SJCRH30 (cell line): ENCODE results near the gene SLC27A3. TPM values are rescaled to one million over a fixed set of nuclear protein-coding genes. Genes with fewer than 3 reads are reported as not detected.

Experiments
- DNase-seq, 2 experiments: peaks; one replicate each; pipeline ENCODE4 v3.0.0-alpha.2; 2015 to 2020
- H3K27ac ChIP-seq: fragments of 250-450 bp; sonication (Bioruptor Pico); 2 replicates; pipeline ENCODE4 v1.5.1; 2020; ENCODE audit warnings: mild to moderate bottlenecking, moderate library complexity
- H3K27me3 ChIP-seq: fragments of 250-450 bp; sonication (Bioruptor Pico); 2 replicates; pipeline ENCODE4 v1.5.1; 2020; ENCODE audit warnings: mild to moderate bottlenecking, moderate library complexity
- H3K36me3 ChIP-seq: fragments of 250-450 bp; sonication (Bioruptor Pico); 2 replicates; pipeline ENCODE4 v1.5.1; 2020; ENCODE audit warnings: mild to moderate bottlenecking, moderate library complexity
- H3K4me1 ChIP-seq: fragments of 250-450 bp; sonication (Bioruptor Pico); 2 replicates; pipeline ENCODE4 v1.5.1; 2020; ENCODE audit warnings: mild to moderate bottlenecking, moderate library complexity
- H3K4me3 ChIP-seq: fragments of 250-450 bp; sonication (Bioruptor Pico); 2 replicates; pipeline ENCODE4 v1.5.1; 2020; ENCODE audit warnings: mild to moderate bottlenecking, moderate library complexity
- H3K9me3 ChIP-seq: fragments of 250-450 bp; sonication (Bioruptor Pico); replicated peaks from 2 replicates; pipeline ENCODE4 v1.5.1; 2020; ENCODE audit warnings: mild to moderate bottlenecking, moderate library complexity
- total RNA-seq: library from RNA; depleted of rRNA; stranded (reverse); fragments of >200 nt; shearing (Covaris generic); gene quantifications from 2 replicates; pipeline ENCODE4 v1.2.3, GENCODE V29; 2014; rRNA removed

Gene SLC27A3
- total RNA-seq, 1 experiment from 2014 or later: 2.1 TPM

GRCh38 chr1:153818876-153819275 is 43.7 kb downstream of the SLC27A3 start:
- Histone ChIP-seq H3K36me3 (peaks cover 34% of the 10 kb centered on the region), H3K27me3 (no peaks in the 10 kb centered on the region), H3K9me3 (no peaks in the 10 kb centered on the region), H3K4me3 (no peak overlapping the region), H3K27ac (no peak overlapping the region), H3K4me1 (no peaks in the 10 kb centered on the region)
- no peak for DNase-seq

- no peak for DNase-seq
- Histone ChIP-seq H3K9me3 (no peaks in the 10 kb centered on the region), H3K4me1 (no peaks in the 10 kb centered on the region), H3K27ac (no peak overlapping the region), H3K36me3 (no peaks in the 10 kb centered on the region; the same call in 1 of the 2 replicates), H3K27me3 (no peaks in the 10 kb centered on the region), H3K4me3 (no peak overlapping the region)
These were observed 52.2 kb downstream of the SLC27A3 start for GRCh38 chr1:153827168-153827964.

Other genes starting within 250 kb of the SLC27A3 start
- 38.8 and 48.3 TPM in 2 replicates for gene S100A6, start 239.4 kb upstream of the SLC27A3 start, total RNA-seq
- not detected in 2 replicates for gene S100A5, start 234.5 kb upstream of the SLC27A3 start, total RNA-seq
- 1.0 and 2.1 TPM in 2 replicates for gene S100A4, start 229.6 kb upstream of the SLC27A3 start, total RNA-seq
- gene S100A3, start 226.1 kb upstream of the SLC27A3 start, total RNA-seq: 0.38 and 1.0 TPM in 2 replicates
- gene S100A2, start 209.6 kb upstream of the SLC27A3 start, total RNA-seq: 3.2 and 5.5 TPM in 2 replicates
- 46.6 and 50.7 TPM in 2 replicates for gene S100A16, start 162.3 kb upstream of the SLC27A3 start, total RNA-seq
- gene S100A14, start 159.1 kb upstream of the SLC27A3 start, total RNA-seq: not detected in 2 replicates
- gene S100A13, start 147.9 kb upstream of the SLC27A3 start, total RNA-seq: 100 and 113 TPM in 2 replicates
- 3.6 and 4.4 TPM in 2 replicates for gene S100A1, start 147.0 kb upstream of the SLC27A3 start, total RNA-seq
- gene CHTOP, start 141.3 kb upstream of the SLC27A3 start, total RNA-seq: 60.2 and 68.2 TPM in 2 replicates
- 29.0 and 31.9 TPM in 2 replicates for gene SNAPIN, start 116.7 kb upstream of the SLC27A3 start, total RNA-seq
- 366 and 380 TPM in 2 replicates for gene ILF2, start 104.4 kb upstream of the SLC27A3 start, total RNA-seq
- 0.06 TPM in 1 of 2 replicates, not detected in the other for gene NPR1, start 96.7 kb upstream of the SLC27A3 start, total RNA-seq
- gene INTS3, start 47.4 kb upstream of the SLC27A3 start, total RNA-seq: 25.9 and 28.5 TPM in 2 replicates
- 10.1 and 10.8 TPM in 2 replicates for gene GATAD2B, start 147.6 kb downstream of the SLC27A3 start, total RNA-seq
- 18.9 and 26.3 TPM in 2 replicates for gene DENND4B, start 171.3 kb downstream of the SLC27A3 start, total RNA-seq
- 10.1 and 13.4 TPM in 2 replicates for gene CRTC2, start 183.2 kb downstream of the SLC27A3 start, total RNA-seq
- 74.4 and 77.2 TPM in 2 replicates for gene SLC39A1, start 188.1 kb downstream of the SLC27A3 start, total RNA-seq
- gene CREB3L4, start 192.5 kb downstream of the SLC27A3 start, total RNA-seq: 7.5 and 9.3 TPM in 2 replicates
- gene JTB, start 202.3 kb downstream of the SLC27A3 start, total RNA-seq: 96.8 and 97.9 TPM in 2 replicates
- 32.4 and 36.5 TPM in 2 replicates for gene RAB13, start 210.9 kb downstream of the SLC27A3 start, total RNA-seq
- 3,620 and 4,036 TPM in 2 replicates for gene RPS27, start 215.4 kb downstream of the SLC27A3 start, total RNA-seq